Articular chondrocyte of knee joint (primary cell): ENCODE results near the gene TLK2. TPM values are rescaled to one million over a fixed set of nuclear protein-coding genes. Genes with fewer than 3 reads are reported as not detected.

Experiments used
- small RNA-seq: library from RNA; depleted of rRNA; stranded (forward); fragments of <200 nt; gene quantifications from one replicate; pipeline ENCODE3, GENCODE V24; 2012
- total RNA-seq: library from RNA; depleted of rRNA; stranded (reverse); fragments of >200 nt; gene quantifications from 2 replicates; pipeline ENCODE4 v1.2.3, GENCODE V29; 2012

TLK2 gene
- total RNA-seq: 53.7 and 63.6 TPM in 2 replicates

DNA sequence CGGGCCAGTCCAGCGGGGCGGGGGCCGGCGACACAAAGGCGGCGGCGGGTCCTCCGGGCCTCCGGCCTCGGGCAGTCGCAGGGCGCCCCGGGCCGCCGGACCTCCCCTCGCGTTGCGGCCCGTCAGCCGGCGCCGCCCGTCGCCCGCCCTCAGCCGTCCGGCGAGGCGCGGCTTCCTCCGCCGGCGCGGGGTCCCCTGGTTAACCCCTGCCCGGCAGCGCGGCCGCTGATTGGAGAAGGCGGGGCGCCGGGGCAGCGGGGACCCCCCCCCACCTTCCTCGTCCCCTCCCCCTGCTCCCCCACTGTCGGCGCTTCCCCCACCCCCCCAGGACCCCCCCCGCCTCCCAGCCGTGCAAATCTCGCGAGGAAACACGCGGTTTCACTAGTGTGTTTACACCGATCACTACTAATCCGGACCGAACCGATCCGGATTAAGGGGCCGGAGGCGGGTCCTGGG, at the start of gene TLK2:
TSS of gene TLK2 (plus strand) at position 402 of the 456 bp plus-strand sequence. CDS start 2,301 bp downstream, outside the sequence.

DNA sequence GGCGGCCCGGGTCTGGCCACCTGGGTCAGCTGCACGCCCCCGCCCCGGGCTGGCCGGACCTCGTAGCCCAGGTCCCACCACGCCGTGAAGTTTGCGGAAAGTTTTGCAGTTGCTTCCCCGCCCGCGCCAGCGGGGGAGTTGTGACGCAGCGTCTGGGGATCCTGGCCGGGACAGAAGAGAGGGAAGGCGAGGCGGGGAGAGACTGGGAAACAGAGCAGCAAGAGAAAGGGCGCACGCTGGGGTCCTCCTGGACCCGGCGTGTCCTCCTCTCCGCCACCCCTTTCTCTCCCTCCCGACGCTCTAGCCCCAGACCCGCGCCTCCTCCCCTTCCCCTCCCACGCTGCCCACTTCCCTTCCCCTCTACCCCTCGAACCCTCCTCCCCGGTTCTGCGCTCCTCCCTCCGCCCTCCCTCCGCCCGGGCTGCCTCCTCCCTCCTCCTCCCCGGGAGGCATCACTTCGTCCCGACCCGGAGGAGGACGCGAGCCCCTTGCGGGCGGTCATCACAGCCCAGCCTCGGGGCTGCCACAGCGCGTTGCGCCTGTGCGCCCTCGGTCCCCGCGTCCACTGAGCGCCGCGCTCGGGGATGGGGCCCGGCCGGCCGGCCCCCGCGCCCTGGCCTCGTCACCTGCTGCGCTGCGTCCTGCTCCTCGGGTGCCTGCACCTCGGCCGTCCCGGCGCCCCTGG, 148.7 kb downstream of the TLK2 start, which contains the start of gene MRC2:
TSS of gene MRC2 (plus strand) at position 452 of the 685 bp plus-strand sequence. CDS start at position 585, 133 bp downstream.

Small RNA genes lying within 50 kb of the gene (small RNA-seq; reads per million reads assigned to genes)
- gene RF00019: not detected

Other genes with a start within 250 kb of the TLK2 start
- not detected in 2 replicates for gene EFCAB3, start 98.3 kb upstream of the TLK2 start, total RNA-seq
- 25.7 and 27.0 TPM in 2 replicates for gene METTL2A, start 54.9 kb upstream of the TLK2 start, total RNA-seq
- 247 and 254 TPM in 2 replicates for gene MRC2, start 148.8 kb downstream of the TLK2 start, total RNA-seq